ENCODE results near the gene ATXN1.

The ATXN1 gene

GRCh38 chr6:16295471-16295870, 465.8 kb downstream of the ATXN1 start:
- no peak for TF ChIP-seq CTCF (IDR thresholded peaks at IDR 0.05; ENCODE audit: low read depth, low read length)

GRCh38 chr6:16295060-16295459, 466.2 kb downstream of the ATXN1 start:
- H3K4me3 ChIP-seq (ENCODE audit: low read depth, low read length) = no peak overlapping the region
- TF ChIP-seq CTCF (IDR thresholded peaks at IDR 0.05; ENCODE audit: low read depth, low read length) = no peak

More at GRCh38 chr6:16295471-16295870, 465.8 kb downstream of the ATXN1 start:
- no peak overlapping the region for H3K4me3 ChIP-seq (ENCODE audit: low read depth, low read length)

GRCh38 chr6:16294371-16294770, 466.9 kb downstream of the ATXN1 start:
- TF ChIP-seq CTCF (IDR thresholded peaks at IDR 0.05; ENCODE audit: low read depth, low read length) = no peak
- H3K4me3 ChIP-seq (ENCODE audit: low read depth, low read length) = no peak overlapping the region

GRCh38 chr6:16292942-16293341, 468.3 kb downstream of the ATXN1 start:
- TF ChIP-seq CTCF (IDR thresholded peaks at IDR 0.05; ENCODE audit: low read depth, low read length) = no peak
- H3K4me3 ChIP-seq (ENCODE audit: low read depth, low read length) = no peak overlapping the region

- no peak for TF ChIP-seq CTCF (IDR thresholded peaks at IDR 0.05; ENCODE audit: low read depth, low read length)
- no peak overlapping the region for H3K4me3 ChIP-seq (ENCODE audit: low read depth, low read length)
Observed at GRCh38 chr6:16292432-16292831, 468.8 kb downstream of the ATXN1 start.

- H3K4me3 ChIP-seq (ENCODE audit: low read depth, low read length) = no peak overlapping the region
- TF ChIP-seq CTCF (IDR thresholded peaks at IDR 0.05; ENCODE audit: low read depth, low read length) = no peak
Observed at GRCh38 chr6:16291739-16292138, 469.5 kb downstream of the ATXN1 start.

GRCh38 chr6:16288163-16288562, 473.1 kb downstream of the ATXN1 start:
- no peak for TF ChIP-seq CTCF (IDR thresholded peaks at IDR 0.05; ENCODE audit: low read depth, low read length)
- H3K4me3 ChIP-seq (ENCODE audit: low read depth, low read length) = no peak overlapping the region
